Raji (cell line): ENCODE results near the gene PLEKHN1.

Experiments used
- POLR2A ChIP-seq: IDR thresholded peaks from 2 replicates; pipeline ENCODE4 v1.6.1; 2011; ENCODE audit warnings: low read depth, low read length, control low read depth; ENCODE audit not compliant: insufficient read depth

The PLEKHN1 gene

GRCh38 chr1:981955-982558, 15.8 kb downstream of the PLEKHN1 start, which contains the start of gene PERM1:
Gene PERM1, minus strand, starts transcription at chr1:982093. Its CDS starts 1,064 bp downstream, at chr1:981029.
- no peak for TF ChIP-seq POLR2A

GRCh38 chr1:982765-983436, 16.6 kb downstream of the PLEKHN1 start:
- no peak for TF ChIP-seq POLR2A

GRCh38 chr1:983798-984475, 17.7 kb downstream of the PLEKHN1 start:
- no peak for TF ChIP-seq POLR2A

GRCh38 chr1:984476-984814, 18.2 kb downstream of the PLEKHN1 start:
- TF ChIP-seq POLR2A = no peak

GRCh38 chr1:985126-985525, 18.8 kb downstream of the PLEKHN1 start:
- no peak for TF ChIP-seq POLR2A

GRCh38 chr1:991895-992294, 25.6 kb downstream of the PLEKHN1 start:
- TF ChIP-seq POLR2A = no peak

- TF ChIP-seq POLR2A = no peak
Measured at GRCh38 chr1:992362-992761, 26.1 kb downstream of the PLEKHN1 start.

- TF ChIP-seq POLR2A = no peak
Measured at GRCh38 chr1:993379-993995, 27.2 kb downstream of the PLEKHN1 start.

GRCh38 chr1:995665-996633, 29.7 kb downstream of the PLEKHN1 start:
- TF ChIP-seq POLR2A = no peak

- no peak for TF ChIP-seq POLR2A
Measured at GRCh38 chr1:996851-997712, 30.8 kb downstream of the PLEKHN1 start.

- no peak for TF ChIP-seq POLR2A
Measured at GRCh38 chr1:997713-997992, 31.4 kb downstream of the PLEKHN1 start.

GRCh38 chr1:997993-998744, 31.9 kb downstream of the PLEKHN1 start:
- TF ChIP-seq POLR2A = no peak

- TF ChIP-seq POLR2A = no peak
Measured at GRCh38 chr1:998745-998994, 32.4 kb downstream of the PLEKHN1 start.
